ENCODE measurements around the gene ATP6V0C.
"Not testable (repeated sequence)": the region's sequence is repeated elsewhere in the genome, so short reads cannot be mapped to it uniquely, and the experiment has no call there.

ATP6V0C gene

GRCh38 chr16:2560131-2560797, 46.5 kb downstream of the ATP6V0C start:
- not testable (repeated sequence) for DNase-seq

- not testable (repeated sequence) for DNase-seq
Observed at GRCh38 chr16:2560798-2561133, 47.0 kb downstream of the ATP6V0C start.

GRCh38 chr16:2567506-2567905, 53.8 kb downstream of the ATP6V0C start:
- DNase-seq = not testable (repeated sequence)

GRCh38 chr16:2568573-2568972, 54.8 kb downstream of the ATP6V0C start:
- not testable (repeated sequence) for DNase-seq
